Activated CD4-positive, CD25-positive, alpha-beta regulatory T cell treated with anti-CD3 and anti-CD28 coated beads, Interleukin-2, amount 50 U/mL, for 72 hours (primary cell): ENCODE measurements around the gene PET100.

ENCODE experiments used
- DNase-seq: peaks from one replicate; pipeline ENCODE4 v3.0.0; 2021

The PET100 gene, protein sequence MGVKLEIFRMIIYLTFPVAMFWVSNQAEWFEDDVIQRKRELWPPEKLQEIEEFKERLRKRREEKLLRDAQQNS

DNA sequence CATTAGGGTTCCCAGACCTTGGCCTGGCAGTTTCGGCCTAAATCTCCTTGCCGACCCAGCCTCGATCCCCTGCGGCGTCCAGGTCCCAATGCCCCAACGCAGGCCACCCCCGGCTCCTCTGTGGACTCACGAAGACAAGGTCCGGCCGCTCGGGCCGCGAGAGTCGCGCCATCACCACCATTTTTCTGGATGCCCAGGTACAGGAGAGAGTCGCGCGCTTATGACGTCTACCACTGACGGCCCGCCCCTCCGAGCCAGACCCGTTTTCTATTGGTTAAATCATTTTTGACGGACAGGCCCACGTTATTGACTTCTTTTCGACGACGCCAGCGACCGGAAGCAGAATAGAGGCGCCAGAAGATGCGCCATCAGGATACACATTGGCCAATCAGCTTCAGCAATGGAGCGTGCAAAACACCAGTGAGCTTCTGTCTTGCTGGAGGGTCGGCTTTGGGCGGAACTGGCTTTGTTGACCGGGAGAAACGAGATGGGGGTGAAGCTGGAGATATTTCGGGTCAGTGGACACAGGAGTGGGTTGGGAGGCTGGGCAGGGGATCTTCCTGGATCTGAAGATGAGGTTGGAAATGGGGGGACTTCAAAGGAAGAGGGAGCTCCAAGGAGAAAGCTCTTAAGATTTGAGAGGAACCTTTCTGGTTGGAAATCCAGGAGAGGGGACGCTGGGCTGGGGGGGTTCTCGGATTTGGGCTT lies at the start of gene PET100, which contains the start of gene XAB2:
Gene PET100, plus strand, starts transcription at position 447 of the 708 bp plus-strand sequence. Its CDS starts 41 bp downstream, at position 488.
Gene XAB2, minus strand, starts transcription at position 199 of the 708 bp plus-strand sequence. Its CDS starts 18 bp downstream, at position 181.
- DNase-seq, result peak; percentile 92

DNA sequence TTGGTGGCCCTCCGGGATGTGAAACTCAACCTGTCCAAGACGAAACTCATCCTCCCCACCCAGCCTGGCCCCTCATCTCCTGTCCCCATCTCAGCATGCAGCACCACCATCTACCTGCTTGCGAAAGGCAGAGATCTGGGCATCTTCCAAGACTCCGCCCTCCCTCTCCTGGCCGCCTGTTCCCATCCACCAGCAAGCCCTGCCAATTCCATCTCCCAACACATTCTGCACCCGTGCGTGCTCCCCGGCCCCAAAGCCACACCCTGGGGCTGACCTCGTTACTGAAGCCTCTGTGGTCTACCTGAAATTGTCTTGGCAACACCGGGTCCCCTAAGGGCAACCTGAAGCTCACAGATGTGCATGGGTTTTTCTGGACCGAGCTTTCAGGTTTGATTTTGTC lies 47.1 kb upstream of the PET100 start:
- no peak for DNase-seq

DNA sequence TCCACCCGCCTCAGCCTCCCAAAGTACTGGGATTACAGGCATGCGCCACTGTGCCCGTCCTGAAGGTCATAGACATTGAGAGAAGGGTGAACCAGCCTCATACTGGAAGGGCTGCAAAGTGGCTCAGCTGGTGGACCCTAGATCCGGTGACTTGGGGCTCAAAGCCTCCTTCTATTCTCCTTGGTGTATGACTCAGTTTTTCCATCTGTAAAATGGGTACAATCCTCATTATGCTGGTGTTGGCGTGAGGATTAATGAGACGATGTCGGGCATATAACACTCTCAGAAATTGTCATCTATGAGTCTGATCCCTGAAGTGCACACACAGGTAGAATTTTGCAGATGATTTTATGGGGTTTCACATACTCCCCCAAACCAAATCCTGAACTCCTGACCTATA lies 39.8 kb upstream of the PET100 start:
- DNase-seq, result no peak

DNA sequence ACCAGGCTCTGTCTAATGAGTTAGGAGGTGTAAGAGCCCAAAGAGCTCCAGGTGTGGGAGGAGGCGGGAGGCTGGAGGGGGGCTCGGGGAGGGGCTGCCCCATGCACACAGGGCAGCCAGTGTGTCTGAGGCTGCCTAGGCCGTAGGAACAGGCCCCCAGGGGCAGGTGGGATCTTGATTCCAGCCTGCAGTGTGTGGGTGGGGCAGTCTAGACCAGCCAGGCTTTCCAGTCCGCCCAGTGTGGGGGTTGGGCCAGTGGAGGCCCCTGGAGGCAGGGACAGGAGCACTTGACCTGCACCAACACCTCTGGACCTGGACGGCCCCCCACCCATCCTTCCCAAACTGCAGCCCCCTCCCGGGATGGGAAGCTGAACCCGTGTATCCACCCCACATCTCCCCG lies 39.3 kb upstream of the PET100 start:
- no peak for DNase-seq

DNA sequence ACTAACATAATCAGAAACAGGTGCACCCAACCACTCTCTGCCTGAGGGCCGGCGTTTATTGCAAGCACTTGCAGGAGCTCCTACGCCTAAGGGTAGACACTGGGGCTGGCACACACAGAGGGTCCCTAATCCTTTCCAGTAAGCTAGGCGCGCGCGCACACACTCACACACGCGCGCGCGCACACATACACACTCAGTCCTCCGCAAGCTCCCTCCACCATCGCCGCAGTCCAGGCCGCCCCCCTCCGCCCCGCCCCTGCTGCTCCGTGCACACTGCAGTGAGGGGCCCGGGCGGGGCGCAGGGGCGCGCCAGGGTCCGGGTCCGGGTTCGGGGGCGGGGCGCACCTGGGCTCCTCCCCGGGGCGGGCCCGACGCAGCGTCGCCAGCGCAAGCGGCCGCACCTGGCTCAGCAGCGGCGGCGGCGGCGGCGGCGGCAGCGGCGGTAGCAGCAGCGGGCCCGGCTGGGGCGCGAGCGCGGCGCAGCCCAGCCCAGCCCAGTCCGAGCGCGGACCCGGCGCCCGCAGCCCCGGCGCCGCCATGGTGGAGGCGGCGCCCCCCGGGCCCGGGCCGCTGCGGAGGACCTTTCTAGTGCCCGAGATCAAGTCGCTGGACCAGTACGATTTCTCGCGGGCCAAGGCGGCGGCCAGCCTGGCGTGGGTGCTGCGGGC lies 34.0 kb upstream of the PET100 start, which contains the start of gene CAMSAP3:
Gene CAMSAP3, plus strand, starts transcription at position 398 of the 668 bp plus-strand sequence. Its CDS starts 140 bp downstream, at position 538.
- DNase-seq, result peak; percentile 54

DNA sequence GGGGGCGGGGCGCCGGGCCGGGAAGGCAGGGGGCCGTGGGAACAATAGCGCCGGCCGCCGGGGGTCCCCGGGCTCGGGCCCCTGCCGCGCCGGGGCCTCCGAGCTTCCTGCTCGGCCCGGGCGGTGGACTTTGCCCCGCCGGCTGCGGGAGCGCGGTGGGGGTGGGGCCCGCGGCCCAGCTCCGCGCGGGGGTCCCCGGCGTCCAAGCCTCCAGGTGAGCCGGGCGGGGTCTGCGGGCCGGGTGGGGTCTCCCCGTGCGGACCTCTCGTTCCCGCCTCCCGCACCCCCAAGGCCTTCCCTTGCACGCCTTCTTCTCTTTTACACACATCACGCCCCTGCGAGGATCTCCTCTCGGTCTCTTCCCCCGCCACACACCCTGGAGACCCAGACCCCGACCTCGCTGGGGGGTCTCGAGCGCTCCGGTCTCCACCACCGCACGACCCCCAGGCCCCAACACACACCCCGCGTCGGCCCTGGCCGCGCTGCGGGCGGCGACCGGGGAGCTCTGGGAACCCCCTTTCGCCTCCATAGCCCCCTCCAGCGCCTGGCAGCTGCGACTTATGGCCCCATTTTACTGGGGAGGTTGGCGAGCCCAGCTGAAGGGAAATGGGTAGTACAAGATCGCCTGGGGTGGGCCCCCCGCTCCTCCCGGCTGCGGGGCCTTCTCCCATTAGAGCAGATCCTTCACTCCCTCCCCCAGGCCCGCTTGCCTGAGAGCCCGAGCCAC lies 33.2 kb upstream of the PET100 start:
- DNase-seq, result no peak

DNA sequence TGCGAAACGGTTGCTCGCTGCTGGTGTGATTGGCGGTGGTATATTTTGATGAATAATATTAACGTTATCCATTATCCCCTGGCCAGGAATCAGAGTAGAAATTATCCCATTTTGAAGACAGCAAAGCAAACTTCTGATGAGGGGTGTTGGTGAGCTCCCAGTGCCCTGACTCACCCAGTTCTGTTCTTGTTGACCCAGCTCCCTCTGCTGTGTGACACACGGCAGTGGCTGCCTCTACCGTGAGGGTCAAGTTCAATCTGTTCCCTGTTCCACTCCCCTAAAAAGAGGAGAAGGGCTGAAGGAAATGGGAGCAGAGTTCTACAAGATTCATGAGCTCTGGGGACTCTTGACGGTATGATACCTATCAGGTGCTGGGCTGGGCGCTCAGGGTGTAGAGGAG lies 31.9 kb upstream of the PET100 start:
- DNase-seq, result no peak

DNA sequence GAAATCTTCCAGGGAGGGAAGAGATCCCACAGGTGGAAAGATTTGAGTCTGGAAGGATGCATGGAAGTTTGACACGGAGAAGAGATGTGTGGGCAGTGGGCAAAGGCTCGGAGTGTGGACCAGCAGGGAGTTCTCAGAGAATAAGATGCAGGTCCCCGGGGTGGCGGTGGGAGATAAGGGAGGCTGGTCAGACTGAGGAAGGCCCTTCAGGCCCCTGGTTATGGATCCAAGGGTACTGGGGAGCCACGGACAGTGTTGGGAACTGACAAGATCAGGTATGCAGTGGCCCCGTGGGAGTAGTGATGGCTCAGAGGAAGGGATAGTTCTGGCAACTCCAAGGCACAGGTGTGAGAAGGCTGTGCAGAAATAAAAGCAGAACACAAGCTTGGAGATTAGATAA lies 31.4 kb upstream of the PET100 start:
- DNase-seq, result no peak

DNA sequence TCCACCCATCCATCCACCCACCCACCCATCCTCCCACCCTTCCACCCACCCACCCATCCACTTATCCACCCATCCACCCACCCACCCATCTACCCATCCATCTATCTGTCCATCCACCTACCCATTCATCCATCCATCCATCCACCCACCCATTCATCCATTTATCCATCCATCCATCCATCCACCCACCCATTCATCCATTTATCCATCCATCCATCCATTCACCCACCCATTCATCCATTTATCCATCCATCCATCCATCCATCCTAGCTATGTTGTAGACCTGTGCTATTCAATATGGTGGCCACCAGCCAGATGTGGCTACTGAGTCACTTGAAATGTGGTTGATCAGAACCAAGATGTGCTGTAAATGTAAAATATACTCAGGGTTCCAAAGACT lies 28.9 kb upstream of the PET100 start:
- no peak for DNase-seq

DNA sequence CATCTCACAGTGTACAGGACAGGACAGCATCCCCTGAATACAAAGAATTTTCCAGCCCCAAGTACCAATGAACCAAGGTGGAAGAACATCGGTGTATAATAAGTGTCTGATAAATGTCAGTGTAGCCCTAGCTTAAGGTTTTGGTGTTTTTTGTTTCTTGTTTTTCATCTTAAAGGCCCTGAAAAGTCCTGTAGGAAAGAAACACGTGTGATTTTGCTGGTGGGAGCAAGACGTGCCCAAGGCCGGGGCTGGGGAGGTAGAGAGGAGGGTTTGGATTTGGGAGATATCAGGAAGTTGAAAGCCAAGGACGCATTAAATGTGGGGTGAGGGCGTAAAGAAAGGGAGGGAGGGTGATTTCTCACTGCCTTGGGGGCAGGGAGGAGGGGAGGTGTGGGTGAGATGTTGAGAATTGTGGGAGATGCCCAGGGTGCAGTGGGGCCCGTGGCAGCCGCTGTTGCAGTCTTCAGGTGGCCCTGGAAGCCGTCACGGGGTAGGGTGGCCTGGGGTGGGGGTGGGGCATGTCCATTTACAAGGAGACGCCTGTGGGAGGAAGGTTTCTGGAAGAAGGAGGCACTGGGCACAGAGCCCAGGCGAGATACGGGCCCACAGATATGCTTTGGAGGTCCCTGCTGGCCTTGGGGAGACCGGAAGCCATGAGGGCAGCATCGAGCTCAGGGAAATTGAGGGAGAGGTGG lies 27.2 kb upstream of the PET100 start:
- DNase-seq, result no peak

DNA sequence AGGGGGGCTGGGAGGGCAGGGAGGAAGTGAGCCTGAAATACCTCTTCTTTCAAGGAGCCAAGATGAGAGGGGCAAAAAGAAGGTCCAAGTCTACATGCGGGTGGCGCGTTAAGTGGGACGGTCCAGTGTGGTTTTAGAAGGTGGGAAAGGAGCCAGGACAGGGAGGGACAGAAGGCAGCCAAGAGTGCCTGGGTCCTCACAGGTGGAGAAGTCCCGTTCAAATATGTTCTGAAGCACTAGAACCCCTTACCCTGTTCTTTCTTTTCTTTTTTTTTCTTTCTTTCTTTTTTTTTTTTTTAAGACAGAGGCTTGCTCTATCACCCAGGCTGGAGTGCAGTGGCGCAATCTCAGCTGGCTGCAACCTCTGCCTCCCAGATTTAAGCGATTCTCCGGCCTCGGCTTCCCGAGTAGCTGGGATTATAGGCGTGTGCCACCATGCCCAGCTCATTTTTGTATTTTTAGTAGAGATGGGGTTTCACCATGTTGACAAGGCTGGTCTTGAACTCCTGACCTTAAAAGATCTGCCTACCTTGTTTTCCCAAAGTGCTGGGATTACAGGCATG lies 26.6 kb upstream of the PET100 start:
- DNase-seq, result no peak

DNA sequence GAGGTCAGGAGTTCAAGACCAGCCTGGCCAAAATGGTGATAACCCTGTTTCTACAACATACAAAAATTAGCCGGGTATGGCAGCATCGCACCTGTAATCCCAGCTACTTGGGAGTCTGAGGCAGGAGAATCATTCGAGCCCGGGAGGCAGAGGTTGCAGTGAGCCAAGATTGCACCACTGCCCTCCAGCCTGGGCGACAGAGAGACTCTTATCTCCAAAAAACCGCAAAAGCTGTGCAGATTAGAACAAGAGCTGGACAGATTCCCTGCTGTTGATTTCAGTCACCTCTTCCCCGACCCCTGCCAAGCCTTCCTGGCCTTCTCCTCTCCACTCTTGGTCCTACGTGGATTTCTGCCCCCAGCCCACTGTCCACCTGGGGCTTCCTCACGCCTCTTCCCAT lies 25.7 kb upstream of the PET100 start:
- DNase-seq, result no peak

DNA sequence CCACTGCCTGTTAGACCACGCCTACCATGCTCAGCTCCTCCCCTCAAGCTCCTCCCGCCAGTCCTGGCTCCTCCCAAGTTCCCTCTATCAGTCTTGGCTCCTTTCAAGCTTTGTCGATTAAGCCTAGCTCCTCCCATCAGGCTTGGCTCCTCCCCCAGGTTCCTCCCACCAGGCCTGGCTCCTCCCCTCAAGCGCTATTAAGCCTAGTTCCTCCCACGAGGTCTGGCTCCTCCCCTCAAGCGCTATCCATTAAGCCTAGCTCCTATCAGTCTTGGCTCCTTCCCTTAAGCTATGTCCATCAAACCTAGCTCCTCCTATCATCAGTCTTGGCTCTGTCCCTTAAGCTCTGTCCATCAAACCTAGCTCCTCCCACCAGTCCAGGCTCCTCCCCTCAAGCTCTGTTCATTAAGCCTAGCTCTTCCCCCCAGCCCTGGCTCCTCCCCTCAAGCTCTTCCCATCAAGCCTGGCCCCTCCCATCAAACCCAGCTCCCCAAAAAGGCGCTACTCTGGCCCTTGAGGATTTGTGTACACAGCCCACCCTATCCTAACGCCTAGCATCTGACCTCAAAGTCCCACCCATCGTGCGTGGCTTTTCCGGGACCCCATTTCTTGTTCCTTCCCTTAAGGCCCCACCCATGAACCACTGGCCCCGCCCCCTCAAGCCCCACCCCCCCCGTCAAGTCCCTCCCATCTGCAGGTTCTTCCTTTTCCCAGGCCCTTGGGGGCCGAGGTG lies 23.9 kb upstream of the PET100 start:
- peak; percentile 62 for DNase-seq

DNA sequence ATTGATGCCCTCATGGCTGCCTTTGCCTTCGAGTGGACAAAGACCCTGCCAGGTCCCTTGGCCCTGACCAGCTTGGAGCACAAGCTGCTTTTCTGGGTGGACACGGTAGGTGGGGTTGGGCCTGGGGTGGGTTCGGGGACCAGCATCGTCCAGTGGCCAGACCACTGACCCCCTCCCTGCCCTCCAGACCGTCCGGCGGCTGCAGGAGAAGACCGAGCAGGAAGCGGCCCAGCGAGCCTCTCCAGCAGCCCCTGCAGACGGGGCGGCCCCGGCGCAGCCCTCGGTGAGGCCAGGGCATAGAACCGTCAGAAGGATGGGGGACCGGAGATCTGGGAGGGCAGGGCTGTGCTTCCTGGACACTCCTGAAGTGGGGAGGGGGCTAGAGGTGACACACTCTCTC lies 23.3 kb upstream of the PET100 start:
- DNase-seq, result no peak

DNA sequence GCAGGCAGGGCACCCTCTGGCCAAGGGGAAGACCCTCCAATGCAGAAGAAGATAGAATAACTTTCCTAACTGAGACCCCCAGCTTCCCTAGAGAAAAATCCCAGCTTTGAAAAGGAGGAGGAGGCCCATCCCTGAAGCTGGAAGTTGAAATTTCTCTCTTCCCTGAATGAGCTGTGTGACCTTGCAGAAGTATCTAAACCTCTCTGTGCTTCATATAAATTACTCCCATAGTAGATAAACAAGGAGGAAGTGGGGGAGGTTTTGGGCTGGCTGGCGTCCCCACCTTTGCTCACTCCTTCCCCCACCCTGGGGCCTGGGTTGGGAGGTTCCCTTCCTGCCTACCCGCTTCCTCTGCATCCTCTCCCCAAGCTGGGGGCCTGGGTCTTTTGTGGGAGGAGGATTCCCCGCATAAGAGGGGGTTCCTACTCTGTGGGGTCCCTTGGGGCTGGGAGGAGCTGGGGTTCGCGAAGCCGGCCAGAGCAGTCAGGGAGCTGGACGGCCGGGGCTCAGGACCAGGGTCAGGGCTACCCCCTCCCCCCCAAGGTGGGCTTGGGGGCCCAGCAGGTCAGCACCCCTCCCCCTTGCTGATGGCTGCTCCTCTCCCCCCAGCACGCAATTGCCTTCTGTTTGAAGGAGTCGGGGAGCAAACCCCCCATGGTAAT lies 22.2 kb upstream of the PET100 start:
- DNase-seq, result no peak

DNA sequence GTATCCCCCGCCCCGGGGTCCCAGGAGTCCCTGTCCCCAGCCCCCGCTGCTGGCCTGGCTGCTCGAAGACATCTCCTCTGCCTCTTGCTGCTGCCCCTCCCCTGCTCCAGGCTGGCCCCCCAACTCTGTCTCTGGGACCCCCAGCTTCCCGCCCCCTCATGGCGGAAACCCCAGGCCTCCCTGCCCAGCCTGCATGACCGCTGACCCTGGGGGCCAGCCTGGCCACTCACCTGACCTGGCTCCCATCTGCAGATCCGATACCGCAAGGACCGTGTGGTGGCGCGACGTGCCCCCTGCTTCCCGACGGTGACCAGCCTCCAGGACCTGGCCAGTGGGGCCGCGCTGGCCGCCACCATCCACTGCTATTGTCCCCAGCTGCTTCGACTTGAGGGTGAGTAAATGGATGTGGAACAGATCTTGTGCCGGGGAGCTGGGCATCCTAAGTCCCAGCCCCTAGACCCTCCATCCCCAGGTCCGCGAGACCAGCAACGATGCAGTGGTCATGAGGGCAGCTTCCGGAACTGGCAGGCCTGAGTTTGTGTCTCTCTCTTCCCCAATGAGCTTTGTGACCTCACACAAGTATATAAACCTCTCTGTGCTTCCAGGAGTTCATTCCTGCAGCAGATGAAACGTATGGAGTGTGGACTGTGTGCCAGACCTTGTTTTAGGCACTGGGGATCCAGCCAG lies 21.6 kb upstream of the PET100 start:
- DNase-seq, result no peak

DNA sequence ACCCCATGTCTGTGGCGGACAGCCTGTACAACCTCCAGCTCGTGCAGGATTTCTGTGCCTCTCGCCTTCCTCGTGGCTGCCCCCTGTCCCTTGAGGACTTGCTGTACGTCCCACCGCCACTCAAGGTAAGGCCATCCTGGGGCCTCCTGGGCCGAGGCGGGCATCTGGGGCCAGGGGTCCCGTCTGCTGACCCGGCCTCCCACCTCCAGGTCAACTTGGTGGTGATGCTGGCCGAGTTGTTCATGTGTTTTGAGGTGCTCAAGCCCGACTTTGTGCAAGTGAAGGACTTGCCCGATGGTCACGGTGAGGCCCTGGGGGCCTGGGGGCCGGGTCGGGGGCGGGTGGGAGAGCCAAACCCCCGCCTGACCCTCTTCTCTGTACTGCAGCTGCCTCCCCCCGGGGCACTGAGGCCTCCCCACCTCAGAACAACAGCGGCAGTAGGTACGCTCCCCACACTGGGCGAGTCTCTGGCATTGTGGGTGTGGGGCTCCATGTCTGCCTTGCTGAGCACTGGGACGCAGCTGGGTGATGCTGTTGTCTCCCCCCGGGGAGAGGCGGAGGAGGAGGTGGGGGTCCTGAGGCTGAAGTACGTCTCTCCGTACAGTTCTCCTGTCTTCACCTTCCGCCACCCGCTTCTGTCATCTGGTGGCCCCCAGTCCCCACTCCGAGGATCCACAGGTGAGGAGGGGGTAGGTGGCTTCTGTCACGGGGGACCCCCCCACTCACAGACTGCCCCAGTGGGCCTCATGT lies 18.9 kb upstream of the PET100 start:
- no peak for DNase-seq

DNA sequence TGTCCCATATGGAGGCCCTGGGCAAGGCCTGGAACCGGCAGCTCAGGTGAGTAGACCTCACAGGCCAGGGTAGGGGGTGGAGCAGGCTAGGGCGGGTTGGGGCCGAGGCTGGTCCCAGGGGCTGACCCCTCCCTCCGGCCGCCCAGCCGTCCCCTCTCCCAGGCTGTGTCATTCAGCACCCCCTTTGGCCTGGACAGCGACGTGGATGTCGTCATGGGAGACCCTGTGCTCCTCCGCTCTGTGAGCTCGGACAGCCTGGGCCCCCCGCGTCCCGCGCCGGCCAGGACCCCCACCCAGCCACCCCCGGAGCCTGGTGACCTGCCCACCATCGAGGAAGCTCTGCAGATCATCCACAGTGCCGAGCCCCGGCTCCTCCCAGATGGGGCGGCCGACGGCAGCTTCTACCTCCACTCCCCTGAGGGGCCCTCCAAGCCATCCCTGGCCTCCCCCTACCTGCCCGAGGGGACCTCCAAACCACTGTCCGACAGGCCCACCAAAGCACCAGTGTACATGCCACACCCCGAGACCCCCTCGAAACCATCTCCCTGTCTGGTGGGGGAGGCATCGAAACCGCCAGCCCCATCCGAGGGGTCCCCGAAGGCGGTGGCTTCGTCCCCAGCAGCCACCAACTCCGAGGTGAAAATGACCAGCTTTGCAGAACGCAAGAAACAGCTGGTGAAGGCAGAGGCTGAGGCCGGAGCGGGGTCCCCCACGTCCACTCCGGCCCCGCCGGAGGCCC lies 17.9 kb upstream of the PET100 start:
- DNase-seq, result no peak
